Heart left ventricle (tissue), 16 donors: ENCODE results near the gene GPX3. TPM values are rescaled to one million over a fixed set of nuclear protein-coding genes. Genes with fewer than 3 reads are reported as not detected.

Source experiments
- ATAC-seq, 4 donors: fragments of 200-7000 bp; cut with Tn5 transposase; one replicate each; pipeline ENCODE4 v1.9.1; 2020 to 2022; ENCODE audit warnings: moderate library complexity in 4 of 4, mild to moderate bottlenecking in 3 of 4, moderate number of reproducible peaks in 1 of 4
- DNase-seq, 5 donors: peaks; one replicate each; pipeline ENCODE4 v3.0.0-alpha.2; 2020
- H3K27ac ChIP-seq, 12 donors: fragments of 200-600 bp; sonication (generic) in 4 of 12; one replicate each; pipeline versions ENCODE4 v1.5.0 to v1.8.0; 2016 to 2022; ENCODE audit warnings: mild to moderate bottlenecking in 2 of 12
- H3K27me3 ChIP-seq, 9 donors: fragments of 200-600 bp; sonication (generic) in 2 of 9; one replicate each; pipeline versions ENCODE4 v1.5.1 to v1.8.0; 2016 to 2022; ENCODE audit warnings: mild to moderate bottlenecking in 3 of 9
- H3K36me3 ChIP-seq, 9 donors: fragments of 200-600 bp; sonication (generic) in 2 of 9; one replicate each; pipeline versions ENCODE4 v1.5.0 to v1.8.0; 2018 to 2022; ENCODE audit warnings: mild to moderate bottlenecking in 2 of 9
- H3K4me1 ChIP-seq, 12 donors: fragments of 200-600 bp; sonication (generic) in 4 of 12; one replicate each; pipeline versions ENCODE4 v1.5.0 to v1.8.0; 2016 to 2022; ENCODE audit warnings: mild to moderate bottlenecking in 3 of 12
- H3K4me3 ChIP-seq, 12 donors: fragments of 200-600 bp; sonication (generic) in 4 of 12; one replicate each; pipeline versions ENCODE4 v1.5.0 to v1.8.0; 2017 to 2022; ENCODE audit warnings: mild to moderate bottlenecking in 9 of 12, moderate library complexity in 4 of 12
- H3K9me3 ChIP-seq, 12 donors: fragments of 200-600 bp; sonication (generic) in 4 of 12; one replicate each; pipeline versions ENCODE4 v1.5.0 to v1.8.0; 2016 to 2022; ENCODE audit warnings: mild to moderate bottlenecking in 1 of 12
- POLR2A ChIP-seq, 2 donors: fragments of 450-650 bp; IDR thresholded peaks; one replicate each; pipeline ENCODE4 v1.6.1; 2017; ENCODE audit warnings: antibody characterized with exemption in 2 of 2, mild to moderate bottlenecking in 2 of 2, moderate library complexity in 2 of 2
- WGBS, 4 donors: extraction: QIAGEN DNeasy Blood & Tissue Kit in 2 of 4; methylation state at CpG; one replicate each; pipeline versions ENCODE4 v1.1.5 to v1.1.7; 2013 to 2018; 5-methylcytosine and 5-hydroxymethylcytosine counted together
- intact Hi-C, 10 donors: fragments of 100-400 bp; cut with DNase I; formaldehyde crosslinking; loops; one replicate each; pipeline versions ENCODE4 v1.11.1 to v1.14.2; 2022
- polyA plus RNA-seq, 2 donors: library from polyadenylated mRNA; stranded (reverse); fragments of 200-250 nt; gene quantifications; one replicate each; pipeline ENCODE4 v1.2.3, GENCODE V29; 2013
- total RNA-seq, 9 donors: library from RNA; depleted of rRNA in 2 of 9; stranded (reverse); fragments of >200 nt in 2 of 9; fragmentation: NEBNext Ultra II Directional in 3 of 9; extraction: Animal tissue kit (Norgen Biotek cat#: 25700) in 3 of 9; gene quantifications; one replicate each; pipeline versions ENCODE4 v1.1.0 to v1.2.4, GENCODE V29; 2016 to 2023
- TF ChIP-seq, protein P1 (sequence below), 12 donors: fragments of 200-600 bp; sonication (generic) in 4 of 12; IDR thresholded peaks; one replicate each; pipeline versions ENCODE4 v1.5.0 to v1.8.0; 2018 to 2022; ENCODE audit warnings: antibody characterized with exemption in 12 of 12, mild to moderate bottlenecking in 5 of 12
- donor health status: ischemic (EF 13 %, LVEDD 7.1; RV severe dilation, severe dysfunction).
- donor health status: healthy with polysubstance abuse.
- donor health status: DM: no; HTN: yes; CAD: no.
- donor health status: DM: no; HTN: no; CAD: no.
- donor health status: ischemic (EF 25% LVEDD 6.9; RV normal size, moderate dysfunction).
- donor health status: ischemic (EF 25% LVEDD 5.7; RV mildly dilated, moderate dysfunction).
- donor health status: healthy.
- donor health status: DM: yes; HTN: yes; CAD: no.
- donor health status: ischemic (EF 35%, LVEDD 5.7; RV mildly dilated, moderate dysfunction).
- donor health status: nonischemic (EF 11% LVEDD 7.7; RV severe dilation, severe dysfunction).
- donor health status: DM: yes; HTN: yes; CAD: no.
- donor health status: PGD.
- donor health status: ischemic (EF 29% LVEDD 5.4; RV normal size, mild dysfunction).
- donor health status: nonischemic (EF 23%, LVEDD 6.1; RV moderate dilation, normal function).

GPX3 gene
- total and polyA plus RNA-seq, 11 donors, result 416 to 1,563 (median 819) TPM

DNA sequence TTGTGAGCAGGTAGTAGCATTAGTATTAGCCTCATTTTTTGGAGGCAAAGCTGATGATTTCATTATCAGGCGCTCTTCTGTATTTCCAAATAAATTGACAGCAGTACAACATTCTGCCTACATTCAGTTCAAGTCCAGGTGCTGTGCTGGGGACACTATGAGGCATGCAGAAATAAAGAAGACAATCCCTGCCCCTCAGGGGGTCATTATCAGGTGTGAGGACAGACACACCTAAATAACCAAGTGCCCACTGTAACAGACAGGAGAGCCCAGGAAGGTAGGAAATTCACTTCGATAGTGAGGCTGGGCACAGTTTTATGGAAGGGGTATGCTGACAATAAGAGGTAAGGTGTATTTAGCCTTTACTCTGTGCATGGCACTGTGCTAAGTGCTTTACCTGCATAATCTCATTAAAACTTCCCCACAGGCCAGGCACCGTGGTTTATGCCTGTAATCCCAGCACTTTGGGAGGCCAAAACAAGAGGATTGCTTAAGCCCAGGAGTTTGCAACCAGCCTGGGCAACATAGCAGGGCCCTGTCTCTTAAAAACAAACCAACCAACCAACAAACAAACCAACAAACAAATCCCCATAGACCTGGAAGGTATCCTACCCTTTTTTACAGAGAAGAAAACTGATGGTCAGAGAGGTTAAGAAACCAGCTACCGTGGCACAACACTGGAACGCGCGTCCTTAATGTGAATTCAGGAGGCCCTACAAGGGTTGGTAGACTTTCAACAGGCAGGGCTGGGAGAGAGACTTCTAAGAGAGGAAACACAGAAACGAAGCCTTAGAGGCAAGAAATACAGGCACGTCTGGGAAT, 17.5 kb upstream of the GPX3 start:
- DNase-seq, result no peak
- no peaks in the 10 kb centered on the region for H3K36me3 ChIP-seq
- no peak for ATAC-seq
- intact Hi-C loops, result loop anchor here (1.0 to 10.0 kb wide), 17 partner anchors 44 to 234 kb away; partner anchors contain the start of gene ANXA6 (in 1 of the 10)
- H3K4me1 ChIP-seq, result peaks cover 0 to 52% (median 36%) of the 10 kb centered on the region in 12 donors
- 90 to 92% (median 91%) methylated on average over 9 of the region's 9 CpGs for WGBS, 4 donors
- H3K9me3 ChIP-seq, result no peaks in the 10 kb centered on the region
- H3K27ac ChIP-seq, result peak overlapping the region in 2 of 12 donors; percentile 43 to 85
- H3K27me3 ChIP-seq, result no peaks in the 10 kb centered on the region
- no peak for TF ChIP-seq POLR2A (IDR thresholded peaks at IDR 0.05)
- TF ChIP-seq, protein P1, sequence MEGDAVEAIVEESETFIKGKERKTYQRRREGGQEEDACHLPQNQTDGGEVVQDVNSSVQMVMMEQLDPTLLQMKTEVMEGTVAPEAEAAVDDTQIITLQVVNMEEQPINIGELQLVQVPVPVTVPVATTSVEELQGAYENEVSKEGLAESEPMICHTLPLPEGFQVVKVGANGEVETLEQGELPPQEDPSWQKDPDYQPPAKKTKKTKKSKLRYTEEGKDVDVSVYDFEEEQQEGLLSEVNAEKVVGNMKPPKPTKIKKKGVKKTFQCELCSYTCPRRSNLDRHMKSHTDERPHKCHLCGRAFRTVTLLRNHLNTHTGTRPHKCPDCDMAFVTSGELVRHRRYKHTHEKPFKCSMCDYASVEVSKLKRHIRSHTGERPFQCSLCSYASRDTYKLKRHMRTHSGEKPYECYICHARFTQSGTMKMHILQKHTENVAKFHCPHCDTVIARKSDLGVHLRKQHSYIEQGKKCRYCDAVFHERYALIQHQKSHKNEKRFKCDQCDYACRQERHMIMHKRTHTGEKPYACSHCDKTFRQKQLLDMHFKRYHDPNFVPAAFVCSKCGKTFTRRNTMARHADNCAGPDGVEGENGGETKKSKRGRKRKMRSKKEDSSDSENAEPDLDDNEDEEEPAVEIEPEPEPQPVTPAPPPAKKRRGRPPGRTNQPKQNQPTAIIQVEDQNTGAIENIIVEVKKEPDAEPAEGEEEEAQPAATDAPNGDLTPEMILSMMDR (IDR thresholded peaks at IDR 0.05), result no peak
- no peak overlapping the region for H3K4me3 ChIP-seq

DNA sequence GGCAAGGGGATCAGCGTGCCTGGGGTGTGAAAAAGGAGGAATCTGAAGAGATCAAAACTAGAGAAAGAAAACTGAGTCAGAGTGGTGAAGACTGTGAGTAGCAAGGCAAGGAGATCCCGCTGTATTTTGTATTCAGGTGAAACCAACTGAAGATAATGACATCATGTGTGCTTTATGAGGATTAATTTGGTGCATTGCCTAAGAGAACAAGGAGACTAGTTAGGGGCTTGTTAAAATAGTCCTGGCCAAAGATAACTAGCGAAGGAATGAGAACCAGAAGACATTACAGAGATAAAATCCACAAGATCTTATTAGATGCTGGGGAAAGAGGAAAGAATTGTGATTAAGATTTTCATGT, 16.9 kb upstream of the GPX3 start:
- H3K4me1 ChIP-seq, result peaks cover 0 to 58% (median 36%) of the 10 kb centered on the region in 12 donors
- no peak for ATAC-seq
- intact Hi-C loops, result loop anchor here in 9 of 10 donors (2.0 to 10.0 kb wide), 13 partner anchors 43 to 234 kb away; partner anchors contain the start of gene ANXA6 (in 1 of the 9)
- 91 to 92% (median 92%) methylated on average over 3 of the region's 3 CpGs for WGBS, 4 donors
- DNase-seq, result no peak
- TF ChIP-seq POLR2A (IDR thresholded peaks at IDR 0.05), result no peak
- TF ChIP-seq, protein P1 (IDR thresholded peaks at IDR 0.05), result no peak
- H3K36me3 ChIP-seq, result no peaks in the 10 kb centered on the region
- H3K9me3 ChIP-seq, result no peaks in the 10 kb centered on the region
- no peak overlapping the region for H3K4me3 ChIP-seq
- no peaks in the 10 kb centered on the region for H3K27me3 ChIP-seq
- H3K27ac ChIP-seq, result peak overlapping the region in 2 of 12 donors; percentile 43 to 85

DNA sequence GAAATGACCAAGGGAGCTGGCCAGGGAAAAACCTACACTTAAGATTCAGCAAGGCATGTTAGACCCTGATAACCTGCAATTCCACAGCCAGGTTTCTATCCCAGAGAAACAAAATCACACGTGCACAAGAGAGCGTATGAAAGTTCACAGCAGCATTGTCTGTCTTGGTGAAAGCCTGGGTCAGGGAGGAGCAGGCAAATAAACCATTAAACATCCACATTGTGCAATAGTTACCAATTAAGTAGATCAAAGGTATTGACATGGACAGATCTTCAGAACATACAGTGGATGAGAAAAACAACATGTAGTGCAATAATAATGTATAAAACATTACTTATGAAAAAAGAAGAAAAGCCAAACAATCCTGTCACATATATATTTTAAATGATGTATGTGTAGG, 15.9 kb upstream of the GPX3 start:
- WGBS, 4 donors, result 63 to 79% (median 75%) methylated on average over 2 of the region's 2 CpGs

More for the DNA sequence above, 15.9 kb upstream of the GPX3 start:
- peak overlapping the region in 5 of 12 donors; percentile 63 to 89 (median 85) for H3K27ac ChIP-seq
- H3K9me3 ChIP-seq, result no peaks in the 10 kb centered on the region
- intact Hi-C loops, result loop anchor here in 9 of 10 donors (5.0 to 10.0 kb wide), 8 partner anchors 43 to 233 kb away; partner anchors contain the start of gene ANXA6 (in 1 of the 9)
- TF ChIP-seq POLR2A (IDR thresholded peaks at IDR 0.05), result no peak
- TF ChIP-seq, protein P1 (IDR thresholded peaks at IDR 0.05), result no peak
- DNase-seq, result no peak
- no peaks in the 10 kb centered on the region for H3K36me3 ChIP-seq
- H3K4me3 ChIP-seq, result no peak overlapping the region
- no peak for ATAC-seq
- peaks cover 0 to 57% (median 35%) of the 10 kb centered on the region in 12 donors for H3K4me1 ChIP-seq
- no peaks in the 10 kb centered on the region for H3K27me3 ChIP-seq
